Lung (tissue), 16 donors: ENCODE results near the gene SNX22. TPM values are rescaled to one million over a fixed set of nuclear protein-coding genes. Genes with fewer than 3 reads are reported as not detected.

Experiments
- ATAC-seq: fragments of 200-7000 bp; cut with Tn5 transposase; one replicate; pipeline ENCODE4 v1.9.1; 2020; ENCODE audit warnings: moderate number of reproducible peaks; ENCODE audit not compliant: insufficient read depth, low FRiP score
- DNase-seq, 3 donors: peaks; one replicate each; pipeline ENCODE4 v3.0.0-alpha.2; 2013 to 2017
- H3K27ac ChIP-seq, 2 donors: one replicate each; pipeline ENCODE4 v1.5.1; 2013; ENCODE audit warnings: mild to moderate bottlenecking in 2 of 2, moderate library complexity in 2 of 2, control low read depth in 1 of 2, inconsistent platforms in 1 of 2, low read depth in 1 of 2, low read length in 1 of 2
- H3K27me3 ChIP-seq, 3 donors: one replicate each; pipeline ENCODE4 v1.5.1; 2013; ENCODE audit warnings: low read length in 2 of 3; ENCODE audit not compliant: control insufficient read depth in 3 of 3, insufficient read depth in 3 of 3
- H3K36me3 ChIP-seq, 4 donors: one replicate each; pipeline ENCODE4 v1.5.1; 2013; ENCODE audit warnings: low read length in 4 of 4, mild to moderate bottlenecking in 1 of 4, moderate library complexity in 1 of 4; ENCODE audit not compliant: control insufficient read depth in 4 of 4, insufficient read depth in 4 of 4
- H3K4me1 ChIP-seq, 5 donors: one replicate each; pipeline ENCODE4 v1.5.1; 2013; ENCODE audit warnings: low read length in 5 of 5, mild to moderate bottlenecking in 2 of 5, moderate library complexity in 1 of 5; ENCODE audit not compliant: control insufficient read depth in 5 of 5, insufficient read depth in 5 of 5
- H3K4me3 ChIP-seq: one replicate; pipeline ENCODE4 v1.5.1; 2013; ENCODE audit warnings: mild to moderate bottlenecking, control low read depth, moderate library complexity
- H3K9ac ChIP-seq, 2 donors: one replicate each; pipeline ENCODE4 v1.5.1; 2013; ENCODE audit warnings: low read length in 2 of 2, control low read depth in 1 of 2; ENCODE audit not compliant: insufficient read depth in 1 of 2
- H3K9me3 ChIP-seq, 4 donors: one replicate each; pipeline ENCODE4 v1.5.1; 2013; ENCODE audit warnings: low read length in 3 of 4, mild to moderate bottlenecking in 1 of 4, moderate library complexity in 1 of 4; ENCODE audit not compliant: control insufficient read depth in 4 of 4, insufficient read depth in 3 of 4
- CTCF ChIP-seq: IDR thresholded peaks from 2 replicates; pipeline ENCODE4 v1.5.1; 2012; ENCODE audit warnings: mild to moderate bottlenecking; ENCODE audit errors: control extremely low read depth, extremely low read depth
- WGBS, 2 donors: extraction: QIAGEN DNeasy Blood & Tissue Kit; methylation state at CpG; one replicate each; pipeline ENCODE4 v1.1.7; 2013; 5-methylcytosine and 5-hydroxymethylcytosine counted together
- long read RNA-seq, 5 donors: transcript quantifications; one replicate each; lab custom pipeline, GENCODE V29; 2026
- polyA plus RNA-seq, 2 donors: library from polyadenylated mRNA; stranded (reverse); fragments of 200-250 nt; gene quantifications; one replicate each; pipeline ENCODE4 v1.2.1, GENCODE V29; 2013
- total RNA-seq, 2 donors: library from RNA; depleted of rRNA in 1 of 2; stranded (reverse); fragments of >200 nt in 1 of 2; gene quantifications; one replicate each; pipeline ENCODE4 v1.2.1, GENCODE V29; 2014 to 2021
- donor health status: control.
- donor health status: control.
- donor health status: Bipolar disorder and iron deficiency.
- donor health status: healthy.
- donor health status: DM: yes; HTN: yes; CAD: no.

Gene SNX22
- total RNA-seq (10 to 100 TPM in 1 of 2 donors, 1 to 10 TPM in 1; 3.4 to 20.3 TPM), polyA plus RNA-seq (10 to 100 TPM in 1 of 2 donors, 1 to 10 TPM in 1; 4.1 to 14.2 TPM)
- long read RNA-seq, donor 1, partial matches to known transcripts, result 172 of 626 reads
- long read RNA-seq, donor 1, other reads (novel, unspliced or antisense), result 453 of 626 reads
- long read RNA-seq, donor 2, partial matches to known transcripts, result 0 of 1 reads
- long read RNA-seq, donor 2, other reads (novel, unspliced or antisense), result 0 of 1 reads
- long read RNA-seq, donor 3, partial matches to known transcripts, result 86 of 371 reads
- long read RNA-seq, donor 3, other reads (novel, unspliced or antisense), result 284 of 371 reads
- long read RNA-seq, donor 4, partial matches to known transcripts, result 61 of 61 reads
- long read RNA-seq, donor 4, other reads (novel, unspliced or antisense), result 0 of 61 reads
- long read RNA-seq, donor 5, partial matches to known transcripts, result 284 of 893 reads
- long read RNA-seq, donor 5, other reads (novel, unspliced or antisense), result 608 of 893 reads

GRCh38 chr15:64151727-64152506, at the start of gene SNX22:
TSS of gene SNX22 (plus strand) at chr15:64151731. CDS start at chr15:64151776, 45 bp downstream.
- no peak within 1 kb of the TSS for H3K9ac ChIP-seq
- peak in 2 of 3 donors; percentile 25 to 32 for DNase-seq

DNA sequence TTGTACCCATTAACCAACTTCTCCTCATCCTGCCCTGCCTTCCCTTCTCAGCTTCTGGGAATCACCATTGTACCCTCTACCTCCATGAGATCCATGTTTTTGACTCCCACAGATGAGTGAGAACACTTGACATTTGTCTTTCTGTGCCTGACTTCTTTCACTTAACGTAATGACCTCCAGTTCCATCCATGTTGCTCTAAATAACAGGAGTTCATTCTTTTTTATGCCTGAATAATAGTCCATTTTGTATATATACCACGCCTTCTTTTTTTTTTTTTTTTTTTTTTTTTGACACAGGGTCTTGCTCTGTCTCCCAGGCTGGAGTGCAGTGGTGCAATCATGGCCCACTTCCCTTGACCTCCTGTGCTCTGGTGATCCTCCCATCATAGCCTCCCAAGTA, 49.0 kb upstream of the SNX22 start:
- H3K27me3 ChIP-seq, result no peaks in the 10 kb centered on the region
- H3K4me3 ChIP-seq, result no peak overlapping the region
- H3K36me3 ChIP-seq, result no peaks in the 10 kb centered on the region
- no peak overlapping the region for H3K27ac ChIP-seq
- TF ChIP-seq CTCF, result no peak
- peaks cover 0 to 18% (median 8%) of the 10 kb centered on the region in 5 donors for H3K4me1 ChIP-seq
- no peaks in the 10 kb centered on the region for H3K9me3 ChIP-seq
- WGBS, 2 donors, result 96 to 100% methylated on average over 2 of the region's 2 CpGs
- no peak for DNase-seq
- ATAC-seq, result no peak
- H3K9ac ChIP-seq, result no peak overlapping the region

More at GRCh38 chr15:64151727-64152506, at the start of gene SNX22:
- Histone ChIP-seq H3K27ac (no peak within 1 kb of the TSS), H3K4me1 (peaks cover 0 to 18% (median 7%) of the 10 kb centered on the region in 5 donors), H3K9me3 (peaks cover 0 to 3% (median 0%) of the 10 kb centered on the region in 4 donors), H3K4me3 (peak within 1 kb of the TSS; percentile 22), H3K36me3 (peaks cover 7 to 19% (median 10%) of the 10 kb centered on the region in 4 donors), H3K27me3 (peaks cover 0 to 5% (median 0%) of the 10 kb centered on the region in 3 donors)
- no peak for ATAC-seq
- no peak for TF ChIP-seq CTCF
- WGBS, 2 donors, result 1 to 2% methylated on average over 70 to 83 of the region's 83 CpGs

DNA sequence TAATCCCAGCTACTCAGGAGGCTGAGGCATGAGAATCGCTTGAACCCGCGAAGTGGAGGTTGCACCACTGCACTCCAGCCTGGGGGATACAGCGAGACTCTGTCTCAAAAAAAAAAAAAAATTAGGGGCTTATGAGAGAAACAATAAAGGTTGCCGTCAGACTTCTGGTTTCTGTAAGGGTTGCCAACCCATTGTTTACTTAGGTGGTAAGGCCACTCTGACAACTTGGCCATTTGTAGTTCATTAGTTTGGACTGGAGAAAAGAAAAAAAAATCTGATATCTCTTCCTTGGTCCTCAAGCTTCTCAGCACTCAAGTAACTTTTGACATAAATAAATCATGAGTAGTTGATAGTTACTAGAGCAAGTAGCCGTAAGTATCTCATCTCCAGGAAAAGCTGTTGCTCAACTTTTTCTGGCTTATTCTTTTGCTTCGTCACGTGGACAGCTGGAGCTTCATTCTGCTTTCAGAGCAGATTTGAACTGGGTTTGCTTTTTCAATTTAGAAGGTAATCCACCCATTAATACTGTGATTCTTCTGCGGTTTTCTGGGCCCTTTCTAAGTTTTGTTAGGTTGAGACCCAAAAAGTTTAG, 46.3 kb upstream of the SNX22 start:
- H3K4me3 ChIP-seq, result no peak overlapping the region
- WGBS, 2 donors, result 49 to 54% methylated on average over 9 of the region's 9 CpGs

More for the DNA sequence above, 46.3 kb upstream of the SNX22 start:
- H3K9ac ChIP-seq, result no peak overlapping the region
- H3K4me1 ChIP-seq, result peaks cover 0 to 23% (median 6%) of the 10 kb centered on the region in 5 donors
- DNase-seq (peak; percentile 28 to 88 (median 80)), ATAC-seq (peak; percentile 71)
- no peak for TF ChIP-seq CTCF
- peak overlapping the region in 1 of 2 donors; percentile 47 for H3K27ac ChIP-seq
- peaks cover 0 to 2% (median 0%) of the 10 kb centered on the region in 4 donors for H3K36me3 ChIP-seq
- H3K9me3 ChIP-seq, result no peaks in the 10 kb centered on the region
- H3K27me3 ChIP-seq, result no peaks in the 10 kb centered on the region
